Endometrial microvascular endothelial cells (primary cell): ENCODE measurements around the gene ATXN7L1. TPM values are rescaled to one million over a fixed set of nuclear protein-coding genes. Genes with fewer than 3 reads are reported as not detected.

Experiments used
- in situ Hi-C: cut with HindIII; loops from 2 replicates; pipeline ENCODE4 v1.10.0; 2017; ENCODE audit warnings: low sequenced_read_pairs, low pct_unique_long_range_greater_than_20kb; ENCODE audit errors: inconsistent ontology term
- total RNA-seq: library from RNA; depleted of rRNA; stranded (reverse); fragments of >200 nt; gene quantifications from one replicate; pipeline ENCODE4 v1.2.3, GENCODE V29; 2015; ENCODE audit errors: inconsistent ontology term

The ATXN7L1 gene
- total RNA-seq, 1 donor from 2014 or later = 4.8 TPM

DNA sequence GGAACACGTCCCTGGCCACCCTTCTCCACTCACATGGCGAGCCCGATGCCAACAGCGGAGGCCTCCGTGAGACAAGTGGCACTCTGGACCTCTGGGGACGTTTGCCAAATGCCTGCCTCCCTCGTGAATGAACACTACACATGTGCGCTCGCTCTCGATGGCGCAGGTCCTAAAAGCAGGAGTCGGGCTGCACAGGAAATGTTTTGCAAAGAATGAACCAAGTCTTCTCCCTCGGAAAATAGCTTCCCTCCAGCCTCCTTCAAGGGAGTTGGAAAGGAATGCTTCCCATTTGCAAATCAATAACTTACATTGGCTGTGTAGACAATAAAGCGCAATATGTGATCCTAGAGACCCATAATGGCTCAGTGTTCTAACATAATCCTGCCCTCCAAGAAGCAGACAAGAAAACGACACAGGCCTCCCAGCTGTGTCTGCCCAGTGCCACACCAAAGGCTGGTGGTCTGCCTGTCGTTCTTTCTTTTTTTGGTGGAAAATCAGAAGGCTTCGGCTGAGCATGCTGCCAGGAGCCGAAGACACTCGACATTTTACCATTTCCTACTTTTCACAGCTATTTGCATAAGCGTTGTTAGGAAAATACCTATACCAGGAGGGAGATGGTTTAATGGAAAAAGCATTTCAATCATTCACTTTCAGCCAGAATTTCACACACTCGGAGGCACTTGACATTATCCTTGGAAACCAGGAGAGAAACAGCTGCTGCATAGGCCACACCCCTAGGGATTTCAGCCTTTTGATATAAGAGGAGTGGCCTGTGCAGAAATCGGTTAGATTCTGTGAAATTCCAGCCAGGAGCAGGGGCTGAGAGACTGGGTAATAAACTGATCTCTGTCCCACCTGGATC lies 38.4 kb downstream of the ATXN7L1 start:
- in situ Hi-C loops = no loop called here

DNA sequence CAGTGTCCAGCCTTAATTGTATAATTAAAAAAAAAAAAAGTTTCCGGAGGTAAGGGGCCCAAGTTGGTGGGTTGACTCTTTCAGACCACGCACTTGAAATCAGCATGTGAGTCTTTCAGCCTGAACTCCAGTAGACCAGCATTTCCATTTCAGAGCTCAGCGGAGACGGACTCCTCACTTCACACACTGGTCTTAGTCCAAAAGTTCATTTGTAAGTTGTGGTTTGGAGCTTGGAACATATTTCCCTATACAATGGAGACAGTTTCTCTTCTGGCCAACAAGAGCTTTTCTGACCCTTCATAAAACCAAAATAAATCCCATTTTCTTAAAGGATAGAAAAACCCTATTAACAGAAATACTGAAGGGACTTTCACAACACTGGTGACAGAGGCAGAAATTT lies 41.0 kb downstream of the ATXN7L1 start:
- in situ Hi-C loops = no loop called here

DNA sequence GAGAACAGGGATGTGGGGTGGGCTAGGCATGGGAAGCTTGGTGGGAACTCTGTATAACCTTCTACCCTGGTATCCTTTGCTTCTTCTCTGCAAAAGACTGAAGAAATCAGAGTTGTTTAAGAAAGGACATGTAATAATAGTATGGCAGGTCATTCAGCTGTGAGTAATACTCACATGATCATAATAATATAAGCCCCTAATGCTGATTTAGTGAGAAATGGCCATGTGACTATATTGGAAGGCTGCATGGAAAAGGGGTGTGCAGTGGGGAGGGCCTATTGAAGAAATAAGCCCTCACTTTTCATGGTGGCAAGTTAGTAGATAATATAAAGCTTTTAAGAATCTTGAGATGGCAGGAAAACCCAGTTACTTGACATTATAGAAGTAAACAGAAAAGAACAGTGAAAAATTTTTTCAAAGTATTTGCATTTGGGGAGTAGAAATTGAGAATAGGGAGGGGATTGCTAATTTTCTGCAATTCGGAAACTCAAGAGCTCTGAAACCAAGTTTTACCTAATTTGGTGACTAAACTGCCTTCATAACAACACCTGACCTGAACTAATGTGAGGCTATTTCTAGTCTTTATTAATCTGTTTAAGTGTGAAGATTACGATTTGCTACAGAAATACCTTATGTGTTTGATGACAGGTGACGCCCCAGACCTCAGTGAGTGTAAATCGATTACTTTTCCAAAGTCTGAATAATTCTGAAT lies 44.4 kb downstream of the ATXN7L1 start:
- in situ Hi-C loops = no loop called here

DNA sequence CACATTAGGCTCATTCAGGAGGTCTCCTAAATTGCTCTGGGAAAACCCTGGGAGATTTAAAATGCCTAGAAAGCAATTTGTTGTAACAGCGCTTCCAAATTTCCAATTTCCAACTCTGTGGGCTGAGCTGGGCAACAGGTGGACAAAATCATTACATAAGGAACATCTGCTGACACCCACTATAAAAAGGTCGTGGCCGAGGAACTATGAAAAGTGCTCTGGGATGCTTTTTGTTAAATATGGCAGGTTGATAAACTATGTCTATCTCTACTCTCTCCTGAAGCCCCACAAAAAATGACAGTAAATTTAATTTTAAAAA lies 45.1 kb downstream of the ATXN7L1 start:
- in situ Hi-C loops = no loop called here

DNA sequence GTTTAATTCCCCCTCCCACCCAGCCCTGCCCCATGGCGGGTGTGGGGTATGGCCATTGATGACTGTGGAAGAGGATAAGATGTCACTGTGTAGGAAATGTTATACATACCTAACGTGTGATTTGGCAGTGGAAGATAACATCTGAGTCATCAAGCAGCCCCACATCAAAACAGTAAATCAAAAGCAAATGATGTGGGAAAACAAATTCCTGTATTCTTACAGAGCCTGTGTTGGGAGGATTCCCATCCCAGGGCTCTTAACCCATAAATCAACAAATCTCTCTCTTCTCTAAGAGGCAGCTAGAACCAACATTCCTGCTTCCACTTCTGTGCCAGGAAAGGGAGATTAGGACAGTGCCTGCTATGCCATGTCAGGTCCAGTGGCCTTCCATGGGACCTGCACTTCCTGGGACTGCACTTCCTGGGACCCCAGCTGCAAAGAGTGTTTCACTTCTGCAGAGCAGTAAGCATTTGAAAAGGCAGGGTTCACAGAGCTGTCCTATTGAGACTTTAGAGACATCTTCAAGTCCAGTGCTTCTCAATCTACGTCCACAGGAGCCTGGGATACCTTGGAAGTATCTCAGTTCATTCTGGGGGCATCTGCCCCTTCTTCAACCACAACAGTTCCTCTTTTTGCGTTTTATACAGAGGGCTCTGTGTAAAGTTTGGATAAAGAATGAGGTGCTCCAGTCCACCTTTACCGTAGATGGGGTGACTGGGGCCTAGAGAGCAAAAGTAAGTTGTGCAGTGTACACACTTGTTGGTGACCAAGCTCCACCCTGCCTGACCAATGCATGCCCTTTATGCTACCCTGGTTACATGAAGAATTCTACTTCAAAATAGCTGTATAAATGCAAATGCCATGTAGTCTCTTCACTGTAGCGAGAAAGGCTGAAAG lies 45.7 kb downstream of the ATXN7L1 start:
- in situ Hi-C loops = no loop called here

DNA sequence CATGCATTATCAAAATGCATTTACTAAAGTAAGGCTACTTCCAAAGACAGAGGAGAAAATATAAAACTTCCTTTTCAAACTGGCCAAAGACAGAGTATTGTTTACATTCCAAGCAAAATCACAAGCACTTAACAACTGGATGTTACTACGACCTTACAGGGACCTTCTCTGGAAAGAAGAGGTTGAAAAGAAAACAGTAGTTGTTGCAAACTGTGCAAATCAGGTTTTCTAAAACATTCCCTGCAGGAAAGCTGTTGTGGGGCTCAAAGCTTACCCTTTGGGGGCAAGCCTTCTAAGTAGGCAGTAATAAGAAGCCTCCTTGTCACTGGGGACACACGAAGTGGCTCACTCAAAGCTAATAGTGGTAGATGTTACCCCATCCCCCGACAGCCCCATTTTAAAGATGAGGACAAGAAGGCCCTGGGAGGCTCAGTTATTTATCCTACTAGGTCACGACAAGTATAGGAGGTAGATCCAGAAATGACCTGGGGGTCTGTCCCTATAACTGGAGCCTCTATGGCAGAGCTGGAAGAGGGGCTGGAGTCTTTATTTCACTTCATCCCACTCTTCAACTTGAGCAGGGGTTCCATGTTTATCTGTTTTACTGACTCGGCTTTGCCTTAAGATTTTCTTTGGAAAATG lies 46.6 kb downstream of the ATXN7L1 start:
- in situ Hi-C loops = no loop called here

DNA sequence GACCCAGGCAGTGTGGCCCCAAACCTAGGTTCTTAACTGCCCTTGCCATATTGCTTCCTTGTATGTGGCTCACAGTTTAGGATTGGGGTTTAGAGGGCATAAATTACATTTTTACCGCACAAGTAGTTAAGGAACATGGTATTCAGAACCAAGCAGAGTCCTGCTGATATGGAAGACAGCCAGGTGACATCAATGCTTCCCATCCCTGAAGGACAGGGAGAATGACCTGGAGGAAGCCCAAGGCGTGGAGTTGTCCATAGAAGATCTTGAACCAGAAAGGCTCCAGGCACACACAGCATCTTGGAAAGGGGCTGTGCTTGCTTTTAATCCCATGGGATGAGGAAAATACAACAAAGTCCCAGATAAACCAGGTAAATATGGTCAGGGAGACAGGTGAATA lies 48.3 kb downstream of the ATXN7L1 start:
- in situ Hi-C loops = no loop called here

DNA sequence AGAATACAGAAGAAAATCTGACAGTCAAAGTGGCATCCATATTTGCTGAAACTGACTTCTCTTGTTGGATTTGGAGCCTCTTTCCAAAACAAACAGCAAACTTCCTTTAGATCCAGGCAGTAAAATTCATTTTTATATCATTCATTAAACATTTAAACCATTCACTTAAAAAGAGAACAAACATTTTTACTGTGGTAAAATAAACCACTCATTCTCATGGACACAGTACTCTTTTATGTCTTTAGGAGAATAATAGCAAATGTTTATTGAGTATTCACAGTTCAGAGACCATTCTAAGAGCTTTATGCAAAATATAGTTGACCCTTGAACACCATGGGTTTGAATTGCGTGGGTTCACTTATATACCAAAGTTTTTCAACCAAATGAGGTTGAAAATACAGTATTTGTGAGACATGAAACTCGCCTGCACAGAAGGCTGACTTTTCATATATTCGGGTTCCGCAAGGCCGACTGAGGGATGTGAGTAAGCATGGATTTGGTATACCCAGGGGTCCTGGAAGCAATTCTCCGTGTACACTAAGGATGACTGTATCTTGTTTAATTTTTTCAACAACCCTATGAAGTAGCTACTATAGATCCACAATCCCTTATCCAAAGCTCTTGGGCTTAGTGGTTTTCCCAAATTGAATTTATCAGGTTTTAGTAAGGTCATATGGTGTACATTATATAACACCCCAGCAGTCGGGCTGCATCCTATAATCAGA lies 49.1 kb downstream of the ATXN7L1 start:
- in situ Hi-C loops = no loop called here

DNA sequence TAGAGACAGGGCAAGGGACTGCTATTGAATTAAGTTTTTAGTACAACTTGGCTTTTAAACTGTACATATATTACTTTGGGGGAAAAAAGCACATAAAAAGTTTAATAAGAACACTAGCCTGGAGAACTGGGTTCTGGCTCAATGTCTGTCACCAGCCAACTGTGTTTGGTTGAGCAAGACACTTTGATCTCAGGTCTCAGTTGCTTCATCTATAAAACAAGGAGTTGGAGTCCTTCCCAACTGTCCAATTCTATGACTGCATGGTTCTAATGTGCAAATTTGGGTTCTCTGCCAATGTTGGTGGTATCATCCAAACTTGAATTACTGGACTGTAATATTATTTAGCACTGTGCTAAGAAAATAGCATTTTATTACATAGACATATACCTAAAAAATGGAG lies 50.3 kb downstream of the ATXN7L1 start:
- in situ Hi-C loops = no loop called here

DNA sequence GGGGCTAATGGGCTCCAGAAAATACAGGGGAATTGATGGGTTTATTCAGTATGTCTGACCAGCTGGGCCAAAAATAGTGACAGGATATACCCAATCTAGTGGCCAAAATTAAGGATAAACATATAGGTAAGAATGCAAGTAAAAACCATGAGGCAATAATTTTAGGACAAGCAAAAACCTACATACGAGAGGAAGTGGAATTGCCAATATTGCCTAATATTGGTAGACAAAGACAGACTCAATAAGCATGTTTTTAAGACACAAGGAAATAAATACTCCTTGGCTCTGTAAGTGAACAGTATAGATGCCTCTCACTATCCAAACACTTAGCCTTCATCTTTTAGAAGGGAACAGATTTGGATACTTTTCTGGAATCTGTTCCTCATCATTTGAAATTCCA lies 51.0 kb downstream of the ATXN7L1 start:
- in situ Hi-C loops = no loop called here

DNA sequence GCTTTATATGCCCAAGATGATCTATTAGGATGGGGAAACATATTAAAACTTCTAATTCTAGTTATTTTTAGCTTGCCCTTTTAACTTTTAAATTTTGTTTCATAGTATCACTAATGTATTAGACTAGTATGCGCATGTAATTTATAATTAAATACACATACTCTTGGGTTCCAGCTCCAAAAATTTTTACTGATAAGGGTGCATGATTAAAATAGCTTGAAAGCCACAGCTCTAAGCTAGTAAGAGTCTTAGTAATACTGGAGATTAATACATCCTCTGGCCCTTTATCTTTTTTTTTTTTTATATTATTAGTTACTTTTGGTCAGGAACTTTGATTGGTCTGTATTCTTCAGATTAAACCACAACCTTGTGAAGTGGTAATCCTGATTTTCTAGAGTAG lies 53.6 kb downstream of the ATXN7L1 start:
- in situ Hi-C loops = no loop called here

DNA sequence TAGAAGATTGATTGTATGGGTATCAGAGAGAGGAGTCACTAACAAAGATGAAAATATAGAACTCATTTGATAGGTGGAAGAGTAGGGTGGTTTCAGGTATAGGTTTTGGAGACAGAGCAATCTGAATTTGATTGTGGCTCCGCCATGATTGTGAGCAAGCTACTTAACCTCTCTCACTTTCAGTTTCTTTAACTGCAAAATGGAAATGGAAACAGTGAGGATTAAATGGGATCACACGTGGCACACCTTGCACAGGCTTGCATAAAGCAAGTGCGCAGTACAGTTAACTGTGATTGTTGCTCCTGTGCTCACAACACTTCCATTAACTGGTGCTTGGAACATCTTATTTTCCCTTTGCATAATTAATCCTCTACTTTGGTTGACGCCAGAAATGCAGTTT lies 54.9 kb downstream of the ATXN7L1 start:
- in situ Hi-C loops = no loop called here

DNA sequence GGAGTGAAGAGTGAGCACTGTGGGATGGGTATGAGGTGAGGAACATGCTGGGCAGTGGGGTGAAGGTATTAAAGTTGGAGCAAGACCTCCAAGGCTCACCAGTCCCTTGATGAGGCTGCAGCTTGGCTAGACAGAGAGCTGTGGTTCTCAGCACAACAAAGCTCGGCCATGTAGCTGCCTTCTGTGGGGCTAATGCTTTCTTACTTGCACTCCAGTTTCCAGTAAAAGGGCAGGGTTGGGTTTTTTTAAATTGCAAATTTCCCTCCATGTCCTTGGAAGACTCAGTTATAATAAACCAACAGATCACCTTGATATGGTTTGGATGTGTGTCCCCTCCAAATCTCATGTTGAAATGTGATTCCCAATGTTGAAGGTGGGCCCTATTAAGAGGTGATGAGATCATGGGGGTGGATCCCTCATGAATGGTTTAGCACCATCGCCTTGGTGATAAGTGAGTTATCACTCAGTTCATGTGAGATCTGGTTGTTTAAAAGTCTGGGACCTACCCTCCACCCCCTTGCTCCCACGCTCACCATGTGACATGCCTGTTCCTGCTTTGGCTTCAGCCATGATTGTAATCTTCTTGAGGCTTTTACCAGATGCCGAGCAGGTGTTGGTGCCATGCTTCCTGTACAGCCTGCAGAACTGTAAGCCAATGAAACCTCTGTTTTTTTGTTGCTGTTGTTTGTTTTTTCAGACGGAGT lies 55.9 kb downstream of the ATXN7L1 start:
- in situ Hi-C loops = no loop called here

DNA sequence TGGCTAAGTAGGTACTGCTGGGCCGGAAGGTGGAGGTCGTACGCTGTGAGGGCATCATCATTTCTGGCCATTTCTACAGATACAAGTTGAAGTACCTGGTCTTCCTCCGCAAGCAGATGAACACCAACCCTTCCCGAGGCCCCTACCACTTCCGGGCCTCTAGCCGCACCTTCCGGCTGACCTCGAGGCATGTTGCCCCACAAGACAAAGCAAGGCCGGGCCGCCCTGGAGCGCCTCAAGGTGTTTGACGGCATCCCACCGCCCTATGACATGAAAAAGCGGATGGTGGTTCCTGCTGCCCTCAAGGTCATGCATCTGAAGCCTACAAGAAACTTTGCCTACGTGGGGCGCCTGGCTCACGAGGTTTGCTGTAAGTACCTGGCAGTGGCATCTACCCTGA lies 56.8 kb downstream of the ATXN7L1 start:
- in situ Hi-C loops = no loop called here

DNA sequence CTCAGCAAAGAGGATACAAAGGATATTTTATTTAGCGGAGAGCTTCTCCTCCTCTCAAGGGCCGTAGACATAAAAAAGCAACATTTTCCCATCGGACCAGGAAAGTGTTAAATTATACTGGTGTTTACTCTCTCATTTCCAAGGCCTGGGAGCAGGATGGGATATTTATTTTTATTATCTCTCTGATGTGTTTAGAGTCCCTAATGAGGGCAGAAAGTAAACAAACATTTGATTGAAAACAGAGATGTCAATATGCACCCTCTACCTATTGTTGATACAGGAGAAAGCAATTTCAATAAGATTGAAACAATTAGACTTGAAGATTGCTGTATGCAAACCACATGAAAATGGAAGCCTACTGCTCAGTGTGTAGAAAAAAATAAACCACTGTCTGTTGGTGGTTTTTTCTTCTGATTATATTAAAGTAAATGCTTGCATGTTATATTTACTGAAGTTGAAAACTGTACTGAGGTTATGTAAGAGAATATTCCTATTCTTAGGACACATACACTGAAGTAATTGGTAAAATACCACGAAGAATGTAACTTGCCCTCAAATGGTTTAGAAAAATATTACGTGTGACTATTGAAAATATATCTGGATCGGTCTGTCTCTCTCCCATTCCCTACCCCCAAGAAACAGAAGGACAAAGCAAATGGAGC lies 59.3 kb downstream of the ATXN7L1 start:
- in situ Hi-C loops = no loop called here

DNA sequence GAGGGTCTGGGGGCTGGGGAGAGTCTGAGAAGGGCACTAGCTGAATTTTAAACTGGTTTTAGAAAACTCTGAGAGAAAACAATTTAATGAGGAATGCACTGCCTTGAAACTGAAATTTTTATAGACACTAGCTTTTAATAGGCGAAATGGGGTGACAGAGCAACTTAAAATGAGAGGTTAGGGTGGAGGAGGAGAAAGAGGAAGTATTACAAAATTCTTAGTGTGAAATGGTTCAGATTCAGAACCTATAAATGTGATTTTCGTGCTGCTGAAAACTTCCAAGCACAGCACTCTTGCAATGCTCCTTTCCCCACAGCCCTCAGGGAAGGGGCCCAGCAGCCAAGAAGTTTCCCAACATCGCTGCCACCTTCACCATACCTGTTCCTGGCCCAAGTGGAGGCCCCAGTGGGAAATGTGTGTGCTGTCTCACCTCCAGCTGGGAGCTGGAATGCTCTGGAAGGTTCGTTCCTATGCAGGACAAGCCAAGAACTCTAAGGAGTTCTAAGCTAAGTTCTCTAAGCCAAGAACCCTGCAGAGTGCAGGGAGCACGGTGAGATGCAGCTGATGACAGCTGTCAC lies 60.0 kb downstream of the ATXN7L1 start:
- in situ Hi-C loops = no loop called here

DNA sequence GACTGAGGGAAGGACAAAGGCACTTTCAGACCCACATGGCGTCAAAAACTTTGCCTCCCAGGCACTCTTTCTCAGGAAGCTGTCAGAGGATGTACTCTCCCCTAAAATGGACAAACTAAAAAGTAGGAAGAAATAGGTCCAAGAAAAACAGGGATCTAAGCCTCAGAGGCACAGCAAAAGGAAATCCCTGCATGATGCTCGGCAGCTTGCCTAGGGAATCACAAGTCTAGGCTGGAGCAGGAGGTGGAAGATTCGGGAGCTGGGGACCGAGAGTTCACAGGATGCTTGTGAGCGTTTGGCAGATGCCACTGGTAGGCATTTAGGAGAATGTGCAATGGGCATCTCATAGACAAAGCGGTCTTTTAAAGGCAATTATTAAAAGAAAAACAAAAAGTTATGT lies 60.8 kb downstream of the ATXN7L1 start:
- in situ Hi-C loops = no loop called here
